ENCODE results near the gene FRMD8. TPM values are rescaled to one million over a fixed set of nuclear protein-coding genes. Genes with fewer than 3 reads are reported as not detected.

FRMD8 gene
- total and polyA plus RNA-seq, 2 donors (not counting 3 experiments of a cell fraction or from before 2014, with no cell fraction given), result 36.4 to 53.9 TPM

GRCh38 chr11:65351511-65351910 is 34.9 kb upstream of the FRMD8 start:
- Histone ChIP-seq H4K20me1 (replicated peaks; ENCODE audit: control insufficient read depth, extremely low read depth, insufficient read depth, low read length) (no peaks in the 10 kb centered on the region), H3K36me3 (ENCODE audit: control insufficient read depth in 2 of 2, extremely low read depth in 1 of 2, insufficient read depth in 2 of 2, low read length in 2 of 2) (peaks cover 26% of the 10 kb centered on the region in 2 experiments), H3K4me2 (ENCODE audit: insufficient read depth, low read length) (no peak overlapping the region), H3K9ac (replicated peaks; ENCODE audit: extremely low read depth, insufficient read depth, low read length) (no peak overlapping the region), H3K4me3 (replicated peaks in 1 of 3; ENCODE audit: insufficient read depth in 1 of 3, low read depth in 1 of 3, low read length in 3 of 3) (no peak overlapping the region), H2AFZ (ENCODE audit: low read depth, low read length) (no peak overlapping the region), H3K4me1 (ENCODE audit: control insufficient read depth, extremely low read depth, insufficient read depth, low read length) (peaks cover 14% of the 10 kb centered on the region), H3K27me3 (ENCODE audit: control insufficient read depth in 2 of 2, insufficient read depth in 2 of 2, low read length in 2 of 2) (peaks cover 0 to 4% of the 10 kb centered on the region in 2 experiments), H3K79me2 (ENCODE audit: control insufficient read depth, insufficient read depth, low read length) (no peaks in the 10 kb centered on the region), H3K9me3 (replicated peaks; ENCODE audit: control insufficient read depth, insufficient read depth, low read length) (no peaks in the 10 kb centered on the region), H3K9me1 (replicated peaks; ENCODE audit: control insufficient read depth, extremely low read depth, insufficient read depth, low read length) (no peaks in the 10 kb centered on the region), H3K27ac (ENCODE audit: insufficient read depth, low read depth, low read length) (no peak overlapping the region)
- TF ChIP-seq POLR2A (IDR thresholded peaks at IDR 0.05; ENCODE audit: low read depth, low read length) (no peak), FOS (IDR thresholded peaks at IDR 0.05; ENCODE audit: borderline replicate concordance, insufficient read depth, low read length) (no peak), JUN (IDR thresholded peaks at IDR 0.05; ENCODE audit: borderline replicate concordance, insufficient read depth, insufficient read length, low read depth) (no peak), GATA2 (IDR thresholded peaks at IDR 0.05; ENCODE audit: insufficient read depth, insufficient read length, low read depth, low read length) (no peak), MAX (IDR thresholded peaks at IDR 0.05; ENCODE audit: insufficient read depth, insufficient read length) (no peak), POLR2AphosphoS5 (IDR thresholded peaks at IDR 0.05; ENCODE audit: insufficient read depth, low read depth, low read length) (no peak), CTCF (IDR thresholded peaks at IDR 0.05; ENCODE audit: extremely low read depth in 1 of 2, insufficient read depth in 1 of 2, low read depth in 1 of 2, low read length in 2 of 2) (no peak)
- BruUV-seq (replicated peaks), result no TSS peak
- dilution Hi-C loops (cut with MboI; ENCODE audit: extremely low pct_ligation_motif_present, low sequenced_read_pairs), result no loop called here
- CTCF ChIA-PET, result interaction anchor here (0.5 to 5.0 kb wide), 13 partner anchors 9 to 253 kb away, joined by 3 to 52 read pairs (median 4); partner anchors contain the start of genes CDC42EP2 and DPF2
- POLR2A ChIA-PET, result no interaction called here
- no peak for FAIRE-seq
- DNase-seq (ENCODE audit: low read depth, low spot score), result no peak
- intact Hi-C loops (cut with micrococcal nuclease), result no loop called here
